GM12878 (cell line): ENCODE measurements around the gene TBATA. TPM values are rescaled to one million over a fixed set of nuclear protein-coding genes. Genes with fewer than 3 reads are reported as not detected.

Source experiments
- ATAC-seq: fragments of 200-7000 bp; cut with Tn5 transposase; 3 replicates; pipeline ENCODE4 v1.9.1; 2020; ENCODE audit warnings: mild to moderate bottlenecking, moderate library complexity
- BruUV-seq: library from RNA; stranded (reverse); fragments of 400-500 nt; replicated peaks from 2 replicates; lab custom pipeline; 2021; lab: Mats Ljungman, UMichigan
- CTCF ChIA-PET: fragments of 300-600 bp; sonication (Branson Sonifier 250); formaldehyde crosslinking; extraction: SDS; loops from one replicate; lab custom pipeline; 2021; ENCODE audit warnings: inconsistent platforms; lab: Yijun Ruan, JAX
- POLR2A ChIA-PET: fragments of 350-600 bp; formaldehyde crosslinking; extraction: SDS; loops from one replicate; lab custom pipeline; 2021; ENCODE audit warnings: inconsistent platforms; lab: Charles Lee
- RAD21 ChIA-PET: fragments of 300-600 bp; sonication (Branson Sonifier 250); formaldehyde crosslinking; loops from one replicate; lab custom pipeline; 2023; ENCODE audit warnings: antibody characterized with exemption; ENCODE audit not compliant: unreplicated experiment; lab: Charles Lee
- SMC1A ChIA-PET: fragments of 300-600 bp; sonication (Branson Sonifier 250); formaldehyde crosslinking; loops from one replicate; lab custom pipeline; 2023; ENCODE audit not compliant: unreplicated experiment, uncharacterized antibody; lab: Charles Lee
- DNase-seq: peaks from one replicate; pipeline ENCODE4 v3.0.0-alpha.2; 2011; ENCODE audit warnings: low read depth, low spot score
- FAIRE-seq: peaks from 3 replicates; lab custom pipeline; 2011; peaks lifted over from hg19 to GRCh38; lab: Jason Lieb, UNC
- H2AFZ ChIP-seq: 2 replicates; pipeline ENCODE4 v1.6.0; 2011; ENCODE audit warnings: low read depth, low read length, control low read depth; ENCODE audit not compliant: control insufficient read depth
- H3K27ac ChIP-seq: 2 replicates; pipeline ENCODE4 v1.5.1; 2011; ENCODE audit warnings: control low read depth; ENCODE audit not compliant: control insufficient read depth, insufficient read depth
- H3K27me3 ChIP-seq, 2 experiments: replicated peaks in 1 of 2; 2 replicates each; pipeline versions ENCODE4 v1.6.0 to v1.6.1; 2011; ENCODE audit warnings: low read length in 1 of 2; ENCODE audit not compliant: control insufficient read depth in 2 of 2, insufficient read depth in 2 of 2
- H3K36me3 ChIP-seq, 2 experiments: 2 replicates each; pipeline ENCODE4 v1.5.1; 2011; ENCODE audit warnings: low read length in 1 of 2; ENCODE audit not compliant: control insufficient read depth in 2 of 2, insufficient read depth in 2 of 2
- H3K4me1 ChIP-seq: 2 replicates; pipeline ENCODE4 v1.6.1; 2011; ENCODE audit warnings: mild to moderate bottlenecking, low read length, moderate library complexity, mixed read lengths; ENCODE audit not compliant: control insufficient read depth, insufficient read depth
- H3K4me2 ChIP-seq: 2 replicates; pipeline ENCODE4 v1.6.0; 2011; ENCODE audit warnings: control low read depth; ENCODE audit not compliant: control insufficient read depth, insufficient read depth
- H3K4me3 ChIP-seq: fragments of 200-600 bp; sonication (generic); 2 replicates; pipeline ENCODE4 v1.5.1; 2016
- H3K79me2 ChIP-seq: 2 replicates; pipeline ENCODE4 v1.6.0; 2011; ENCODE audit warnings: low read length; ENCODE audit not compliant: control insufficient read depth, insufficient read depth
- H3K9ac ChIP-seq: 2 replicates; pipeline ENCODE4 v1.8.0; 2011; ENCODE audit warnings: low read length, control low read depth, mixed read lengths; ENCODE audit not compliant: control insufficient read depth, insufficient read depth
- H3K9me3 ChIP-seq: replicated peaks from 3 replicates; pipeline ENCODE4 v1.5.1; 2011; ENCODE audit warnings: mild to moderate bottlenecking, low read length; ENCODE audit not compliant: control insufficient read depth, insufficient read depth
- H4K20me1 ChIP-seq: 2 replicates; pipeline ENCODE4 v1.6.0; 2011; ENCODE audit not compliant: control insufficient read depth, insufficient read depth
- BCL11A ChIP-seq: IDR thresholded peaks from 2 replicates; pipeline ENCODE4 v1.6.1; 2011; ENCODE audit warnings: low read depth, low read length
- CBX5 ChIP-seq: sonication (generic); IDR thresholded peaks from 2 replicates; pipeline ENCODE4 v1.6.1; 2016; ENCODE audit warnings: low read depth, moderate library complexity, mild to moderate bottlenecking, inconsistent platforms
- CTCF ChIP-seq, 3 experiments: IDR thresholded peaks in 2 of 3; conservative IDR thresholded peaks in 1 of 3; 2 replicates each; pipeline ENCODE4 v1.5.1; 2011; ENCODE audit warnings: low read depth in 3 of 3, low read length in 3 of 3, mild to moderate bottlenecking in 3 of 3, control low read depth in 2 of 3, moderate library complexity in 2 of 3, inconsistent platforms in 1 of 3, mixed read lengths in 1 of 3; ENCODE audit not compliant: control insufficient read depth in 2 of 3, insufficient read depth in 1 of 3; ENCODE audit errors: extremely low read depth in 1 of 3
- ETV6 ChIP-seq, 2 experiments: fragments of 450-650 bp in 1 of 2; IDR thresholded peaks in 1 of 2; conservative IDR thresholded peaks in 1 of 2; 2 replicates each; pipeline ENCODE4 v1.6.1; 2014; ENCODE audit warnings: antibody characterized with exemption in 1 of 2, borderline replicate concordance in 1 of 2, low read depth in 1 of 2, mild to moderate bottlenecking in 1 of 2, moderate library complexity in 1 of 2
- GATAD2B ChIP-seq: fragments of 450-650 bp; conservative IDR thresholded peaks from 2 replicates; pipeline ENCODE4 v1.6.1; 2017; ENCODE audit warnings: low read depth, mild to moderate bottlenecking, moderate library complexity
- HDAC6 ChIP-seq: fragments of 200-600 bp; sonication (generic); IDR thresholded peaks from one replicate; pipeline ENCODE4 v1.8.0; 2017; ENCODE audit warnings: antibody characterized with exemption; ENCODE audit not compliant: unreplicated experiment
- IKZF2 ChIP-seq, 2 experiments: fragments of 450-650 bp; IDR thresholded peaks; 2 replicates each; pipeline ENCODE4 v1.6.1; 2017; ENCODE audit warnings: mild to moderate bottlenecking in 2 of 2, moderate library complexity in 2 of 2
- NFIC ChIP-seq: IDR thresholded peaks from 2 replicates; pipeline ENCODE4 v1.6.1; 2012; ENCODE audit warnings: low read depth, mild to moderate bottlenecking, inconsistent platforms, low read length, moderate library complexity
- PAX5 ChIP-seq: IDR thresholded peaks from 2 replicates; pipeline ENCODE4 v1.6.1; 2011; ENCODE audit warnings: low read depth, low read length, borderline replicate concordance
- PAX8 ChIP-seq: fragments of 450-650 bp; IDR thresholded peaks from 2 replicates; pipeline ENCODE4 v1.6.1; 2017; ENCODE audit warnings: mild to moderate bottlenecking, moderate library complexity
- RELB ChIP-seq: fragments of 450-650 bp; IDR thresholded peaks from 2 replicates; pipeline ENCODE4 v1.6.1; 2017; ENCODE audit warnings: low read depth, mild to moderate bottlenecking, moderate library complexity
- RFX5 ChIP-seq: IDR thresholded peaks from 2 replicates; pipeline ENCODE4 v1.6.1; 2011; ENCODE audit warnings: low read depth, low read length, improper control_type of control experiment
- RUNX3 ChIP-seq: IDR thresholded peaks from 2 replicates; pipeline ENCODE4 v1.6.1; 2012; ENCODE audit warnings: low read length, inconsistent platforms
- SP1 ChIP-seq: IDR thresholded peaks from one replicate; pipeline ENCODE4 v1.6.1; 2011; ENCODE audit warnings: low read depth, low read length
- SRF ChIP-seq, 2 experiments: IDR thresholded peaks; 2 replicates each; pipeline ENCODE4 v1.6.1; 2011; ENCODE audit warnings: low read depth in 2 of 2, low read length in 2 of 2, mild to moderate bottlenecking in 1 of 2, moderate library complexity in 1 of 2
- STAT3 ChIP-seq: IDR thresholded peaks from 2 replicates; pipeline ENCODE4 v1.6.1; 2011; ENCODE audit warnings: low read depth, low read length, improper control_type of control experiment
- YY1 ChIP-seq: IDR thresholded peaks from 2 replicates; pipeline ENCODE4 v1.6.1; 2011; ENCODE audit warnings: low read depth, mild to moderate bottlenecking, low read length
- ZBTB33 ChIP-seq: fragments of 450-650 bp; IDR thresholded peaks from 2 replicates; pipeline ENCODE4 v1.6.1; 2017; ENCODE audit warnings: mild to moderate bottlenecking
- ZNF217 ChIP-seq: fragments of 450-650 bp; IDR thresholded peaks from 2 replicates; pipeline ENCODE4 v1.6.1; 2017; ENCODE audit warnings: antibody characterized with exemption, mild to moderate bottlenecking
- whole genome bisulfite sequencing: methylation state at CpG from one replicate; pipeline ENCODE4 v1.1.6; 2016; ENCODE audit warnings: low lambda C conversion rate; ENCODE audit not compliant: insufficient replicate concordance, insufficient coverage; ENCODE audit errors: missing lambda C conversion rate; 5-methylcytosine and 5-hydroxymethylcytosine counted together
- in situ Hi-C: fragments of 300-500 bp; cut with MboI; formaldehyde crosslinking; loops from 9 replicates; pipeline ENCODE4 v1.14.3; 2018; ENCODE audit warnings: mixed read lengths
- intact Hi-C: fragments of 100-400 bp; cut with micrococcal nuclease; formaldehyde crosslinking; loops from one replicate; pipeline ENCODE4 v1.14.2; 2022; ENCODE audit not compliant: unreplicated experiment
- polyA plus RNA-seq, 11 experiments: library from polyadenylated mRNA; depleted of rRNA in 4 of 11; unstranded in 6 of 11; stranded (reverse) in 5 of 11; fragments of >200 nt; fragmentation: Nextera tagmentation in 4 of 11; fragmentation: Illumina TruSeq in 1 of 11; extraction: Ambion mirVana in 4 of 11; extraction: Trizol in 1 of 11; gene quantifications; 1 replicate in 1 of 11; 2 replicates in 10 of 11; pipeline versions ENCODE4 v1.2.1 to v1.2.3, GENCODE V29; 2011 to 2016; ENCODE audit warnings: inconsistent platforms in 2 of 11, missing spikeins in 2 of 11, low read depth in 1 of 11
- total RNA-seq, 4 experiments: library from RNA; depleted of rRNA in 3 of 4; stranded (reverse); fragments of >200 nt in 3 of 4; fragmentation: Illumina TruSeq in 1 of 4; extraction: Trizol in 1 of 4; gene quantifications; 2 replicates each; pipeline versions ENCODE4 v1.2.1 to v1.2.3, GENCODE V29; 2013 to 2021

The TBATA gene
- total and polyA plus RNA-seq, 10 of the 15 experiments (the other 5 are each of a cell fraction or from before 2014, with no cell fraction given) = not detected

GRCh38 chr10:70738006-70738760 is 47.0 kb downstream of the TBATA start (continued):
- TF ChIP-seq YY1 (no peak), IKZF2 (IDR thresholded peaks at IDR 0.05) (no peak)
- TF ChIP-seq, all 136 proteins: peak for 0

- BruUV-seq = no TSS peak
- in situ Hi-C loops = no loop called here
- ChIA-PET RAD21 (no interaction called here), SMC1A (no interaction called here), CTCF (no interaction called here), POLR2A (no interaction called here)
- WGBS = 6% methylated on average over 6 of the region's 6 CpGs
- Histone ChIP-seq H3K9ac (no peak overlapping the region), H3K9me3 (no peaks in the 10 kb centered on the region), H3K27me3 (no peaks in the 10 kb centered on the region; a peak in 1 of 4 replicates), H4K20me1 (no peaks in the 10 kb centered on the region), H2AFZ (no peak overlapping the region), H3K27ac (no peak overlapping the region), H3K36me3 (no peaks in the 10 kb centered on the region), H3K4me3 (no peak overlapping the region), H3K79me2 (no peaks in the 10 kb centered on the region), H3K4me1 (no peaks in the 10 kb centered on the region), H3K4me2 (no peak overlapping the region)
- ATAC-seq = no peak
- intact Hi-C loops = no loop called here
- FAIRE-seq = no peak
- DNase-seq = no peak
- TF ChIP-seq CBX5 (no peak), CTCF (IDR thresholded peaks at IDR 0.05 in 2 of 3, conservative IDR thresholded peaks at IDR 0.05 in 1 of 3; ENCODE audit: control insufficient read depth in 2 of 3, extremely low read depth in 1 of 3, insufficient read depth in 1 of 3, low read depth in 3 of 3, low read length in 3 of 3) (no peak), ZNF217 (no peak), RFX5 (no peak), ZBTB33 (no peak), NFIC (no peak), BCL11A (no peak), STAT3 (no peak), RELB (no peak), GATAD2B (no peak), HDAC6 (no peak), ETV6 (conservative IDR thresholded peaks at IDR 0.05 in 1 of 2, IDR thresholded peaks at IDR 0.05 in 1 of 2; ENCODE audit: borderline replicate concordance in 1 of 2, low read depth in 1 of 2) (no peak), PAX5 (no peak), SP1 (no peak), PAX8 (no peak), SRF (IDR thresholded peaks at IDR 0.05; ENCODE audit: low read depth in 2 of 2, low read length in 2 of 2) (no peak), RUNX3 (no peak)
Measured at GRCh38 chr10:70737250-70737649, 47.9 kb downstream of the TBATA start.
